WTC11 (cell line): Measurements from ENCODE around the gene BMP7. TPM values are rescaled to one million over a fixed set of nuclear protein-coding genes. Genes with fewer than 3 reads are reported as not detected.

Experiments
- ATAC-seq: fragments of 200-7000 bp; cut with Tn5 transposase; 2 replicates; pipeline ENCODE4 v1.10.0; 2021; ENCODE audit warnings: mild to moderate bottlenecking, moderate library complexity
- CTCF ChIA-PET: fragments of 300-600 bp; sonication (Branson Sonifier 250); formaldehyde crosslinking; loops from one replicate; lab custom pipeline; 2021; ENCODE audit warnings: antibody characterized with exemption; lab: Charles Lee
- POLR2A ChIA-PET: fragments of 350-600 bp; sonication (Branson Sonifier 250); formaldehyde crosslinking; loops from one replicate; lab custom pipeline; 2021; ENCODE audit warnings: antibody characterized with exemption; lab: Charles Lee
- DNase-seq: peaks from one replicate; pipeline ENCODE4 v3.0.0; 2021; ENCODE audit warnings: low spot score
- H3K27ac Mint-ChIP-seq: 2 replicates; pipeline ENCODE4 v1.8.0; 2021; ENCODE audit warnings: mixed read lengths
- H3K27me3 Mint-ChIP-seq: 2 replicates; pipeline ENCODE4 v1.8.0; 2021; ENCODE audit warnings: low read depth, mild to moderate bottlenecking, moderate library complexity, mixed read lengths
- H3K36me3 Mint-ChIP-seq: 2 replicates; pipeline ENCODE4 v1.8.0; 2021; ENCODE audit warnings: mixed read lengths
- H3K4me1 Mint-ChIP-seq: 2 replicates; pipeline ENCODE4 v1.8.0; 2022; ENCODE audit warnings: mixed read lengths
- H3K4me3 Mint-ChIP-seq: 2 replicates; pipeline ENCODE4 v1.8.0; 2021; ENCODE audit warnings: mild to moderate bottlenecking, moderate library complexity, mixed read lengths
- H3K9me3 Mint-ChIP-seq: 2 replicates; pipeline ENCODE4 v1.8.0; 2021; ENCODE audit warnings: mixed read lengths
- AFF4 ChIP-seq: sonication (generic); formaldehyde crosslinking; IDR thresholded peaks from 2 replicates; pipeline ENCODE4 v1.8.1; 2023; ENCODE audit warnings: mild to moderate bottlenecking, missing genetic modification reagents, borderline replicate concordance
- CREM ChIP-seq: sonication (generic); formaldehyde crosslinking; IDR thresholded peaks from 2 replicates; pipeline ENCODE4 v1.8.1; 2022; ENCODE audit warnings: mild to moderate bottlenecking, missing genetic modification reagents, moderate library complexity
- E2F1 ChIP-seq: sonication (generic); formaldehyde crosslinking; IDR thresholded peaks from 2 replicates; pipeline ENCODE4 v1.8.0; 2022; ENCODE audit warnings: mild to moderate bottlenecking, missing genetic modification reagents
- ELF4 ChIP-seq: sonication (generic); formaldehyde crosslinking; IDR thresholded peaks from 2 replicates; pipeline ENCODE4 v1.8.1; 2022; ENCODE audit warnings: low read depth, mild to moderate bottlenecking, moderate library complexity, missing genetic modification reagents
- ETV6 ChIP-seq: sonication (generic); formaldehyde crosslinking; IDR thresholded peaks from 2 replicates; pipeline ENCODE4 v1.8.1; 2022; ENCODE audit warnings: mild to moderate bottlenecking, missing genetic modification reagents
- FOXK1 ChIP-seq: sonication (generic); formaldehyde crosslinking; IDR thresholded peaks from 2 replicates; pipeline ENCODE4 v1.8.0; 2022; ENCODE audit warnings: mild to moderate bottlenecking, moderate library complexity, missing genetic modification reagents
- GABPB1 ChIP-seq: sonication (generic); formaldehyde crosslinking; IDR thresholded peaks from 2 replicates; pipeline ENCODE4 v1.8.1; 2023; ENCODE audit warnings: mild to moderate bottlenecking, missing genetic modification reagents
- GRHL2 ChIP-seq: fragments of 250-450 bp; sonication (Bioruptor Pico); IDR thresholded peaks from 2 replicates; pipeline ENCODE4 v1.8.0; 2022; ENCODE audit warnings: mild to moderate bottlenecking, moderate library complexity; ENCODE audit not compliant: insufficient replicate concordance, severe bottlenecking
- HMGXB4 ChIP-seq: sonication (generic); formaldehyde crosslinking; IDR thresholded peaks from 2 replicates; pipeline ENCODE4 v1.8.1; 2023; ENCODE audit warnings: mild to moderate bottlenecking, moderate library complexity, missing genetic modification reagents
- IRF1 ChIP-seq: sonication (generic); formaldehyde crosslinking; IDR thresholded peaks from 2 replicates; pipeline ENCODE4 v1.8.0; 2023; ENCODE audit warnings: missing genetic modification reagents
- NFE2L1 ChIP-seq: sonication (generic); formaldehyde crosslinking; IDR thresholded peaks from 2 replicates; pipeline ENCODE4 v1.8.1; 2023; ENCODE audit warnings: missing genetic modification reagents
- NR1H2 ChIP-seq: sonication (generic); formaldehyde crosslinking; IDR thresholded peaks from 2 replicates; pipeline ENCODE4 v1.9.0; 2021; ENCODE audit warnings: mild to moderate bottlenecking, moderate library complexity, missing genetic modification reagents
- OVOL2 ChIP-seq: fragments of 250-450 bp; sonication (Bioruptor Pico); IDR thresholded peaks from 2 replicates; pipeline ENCODE4 v1.9.0; 2021; ENCODE audit warnings: mild to moderate bottlenecking, borderline replicate concordance
- RORB ChIP-seq: fragments of 250-450 bp; sonication (Bioruptor Pico); IDR thresholded peaks from 2 replicates; pipeline ENCODE4 v1.9.0; 2021; ENCODE audit warnings: mild to moderate bottlenecking
- SMAD3 ChIP-seq: sonication (generic); formaldehyde crosslinking; IDR thresholded peaks from 2 replicates; pipeline ENCODE4 v1.8.0; 2022; ENCODE audit warnings: missing genetic modification reagents, mild to moderate bottlenecking, borderline replicate concordance
- TEAD4 ChIP-seq: sonication (generic); formaldehyde crosslinking; IDR thresholded peaks from 2 replicates; pipeline ENCODE4 v1.8.0; 2022; ENCODE audit warnings: mild to moderate bottlenecking, missing genetic modification reagents
- TP53 ChIP-seq: sonication (generic); formaldehyde crosslinking; IDR thresholded peaks from 2 replicates; pipeline ENCODE4 v1.8.1; 2023; ENCODE audit warnings: mild to moderate bottlenecking, missing genetic modification reagents
- USF2 ChIP-seq: sonication (generic); formaldehyde crosslinking; IDR thresholded peaks from 2 replicates; pipeline ENCODE4 v1.8.1; 2023; ENCODE audit warnings: mild to moderate bottlenecking, missing genetic modification reagents, moderate library complexity
- ZBTB43 ChIP-seq: sonication (generic); formaldehyde crosslinking; IDR thresholded peaks from 2 replicates; pipeline ENCODE4 v1.8.1; 2023; ENCODE audit warnings: mild to moderate bottlenecking, missing genetic modification reagents
- ZNF138 ChIP-seq: sonication (generic); formaldehyde crosslinking; conservative IDR thresholded peaks from 2 replicates; pipeline ENCODE4 v1.8.1; 2022; ENCODE audit warnings: mild to moderate bottlenecking, moderate library complexity, missing genetic modification reagents
- ZNF281 ChIP-seq: sonication (generic); formaldehyde crosslinking; IDR thresholded peaks from 2 replicates; pipeline ENCODE4 v1.8.0; 2023; ENCODE audit warnings: mild to moderate bottlenecking, missing genetic modification reagents
- ZNF396 ChIP-seq: fragments of 250-450 bp; sonication (Bioruptor Pico); IDR thresholded peaks from 2 replicates; pipeline ENCODE4 v1.8.0; 2021; ENCODE audit warnings: mild to moderate bottlenecking, moderate library complexity, borderline replicate concordance
- ZNF671 ChIP-seq: fragments of 250-450 bp; sonication (Bioruptor Pico); IDR thresholded peaks from 2 replicates; pipeline ENCODE4 v1.8.0; 2021; ENCODE audit warnings: mild to moderate bottlenecking
- total RNA-seq: library from RNA; stranded (reverse); gene quantifications from 3 replicates; pipeline ENCODE4 v1.2.3, GENCODE V29; 2021

The BMP7 gene
- total RNA-seq, 1 experiment from 2014 or later, result 40.7 TPM

GRCh38 chr20:57215426-57215825 lies 51.0 kb downstream of the BMP7 start:
- TF ChIP-seq ZNF671 (CRISPR knock-in tag) (no peak), ETV6 (CRISPR knock-in tag) (no peak), NR1H2 (CRISPR knock-in tag) (no peak), ZBTB43 (CRISPR knock-in tag) (no peak), AFF4 (no peak), TP53 (no peak)
- TF ChIP-seq, all 79 proteins: peak for 0
- H3K9me3 Mint-ChIP-seq, result peaks cover 3% of the 10 kb centered on the region; the same call in 1 of the 2 replicates
- H3K27me3 Mint-ChIP-seq, result no peaks in the 10 kb centered on the region
- no peak for DNase-seq
- no peak overlapping the region for H3K4me3 Mint-ChIP-seq
- H3K36me3 Mint-ChIP-seq, result peaks cover 7% of the 10 kb centered on the region; the same call in 1 of the 2 replicates
- ATAC-seq, result no peak
- H3K4me1 Mint-ChIP-seq, result peaks cover 25% of the 10 kb centered on the region
- CTCF ChIA-PET, result no interaction called here
- POLR2A ChIA-PET, result no interaction called here
- no peak overlapping the region for H3K27ac Mint-ChIP-seq

GRCh38 chr20:57214948-57215347 lies 51.5 kb downstream of the BMP7 start:
- Mint-ChIP-seq H3K36me3 (0 out of 2 replicates have a peak, but pooled peaks cover 5% of the 10 kb centered on the region), H3K4me3 (no peak overlapping the region), H3K9me3 (peaks cover 3% of the 10 kb centered on the region; the same call in 1 of the 2 replicates), H3K4me1 (peaks cover 28% of the 10 kb centered on the region), H3K27ac (no peak overlapping the region), H3K27me3 (no peaks in the 10 kb centered on the region)
- DNase-seq (no peak), ATAC-seq (no peak)
- CTCF ChIA-PET, result no interaction called here
- POLR2A ChIA-PET, result no interaction called here
- TF ChIP-seq OVOL2 (CRISPR knock-in tag) (no peak), HMGXB4 (CRISPR knock-in tag) (no peak), E2F1 (CRISPR knock-in tag) (no peak), ELF4 (CRISPR knock-in tag) (no peak), GRHL2 (CRISPR knock-in tag) (no peak), FOXK1 (CRISPR knock-in tag) (no peak), TEAD4 (no peak), TP53 (no peak), ZNF138 (CRISPR knock-in tag) (no peak), RORB (no peak), ZNF281 (CRISPR knock-in tag) (no peak), ZNF396 (no peak), SMAD3 (no peak), GABPB1 (CRISPR knock-in tag) (no peak), CREM (no peak), ETV6 (CRISPR knock-in tag) (no peak), IRF1 (no peak), USF2 (no peak), NFE2L1 (CRISPR knock-in tag) (no peak)
